HFF-Myc (cell line): ENCODE results near the gene KLHDC4.
"Not testable (repeated sequence)": the region's sequence is repeated elsewhere in the genome, so short reads cannot be mapped to it uniquely, and the experiment has no call there.

Experiments
- DNase-seq: peaks from one replicate; pipeline ENCODE4 v3.0.0-alpha.2; 2011; ENCODE audit warnings: low read depth; ENCODE audit errors: extremely low read depth
- H3K4me3 ChIP-seq: replicated peaks from 2 replicates; pipeline ENCODE4 v1.5.1; 2011; ENCODE audit warnings: low read depth, mild to moderate bottlenecking, control low read depth, low read length
- TF ChIP-seq, protein P1 (sequence below): IDR thresholded peaks from 2 replicates; pipeline ENCODE4 v1.5.1; 2012; ENCODE audit warnings: mild to moderate bottlenecking, low read depth, low read length, control low read depth; ENCODE audit errors: missing control alignments

KLHDC4 gene

DNA sequence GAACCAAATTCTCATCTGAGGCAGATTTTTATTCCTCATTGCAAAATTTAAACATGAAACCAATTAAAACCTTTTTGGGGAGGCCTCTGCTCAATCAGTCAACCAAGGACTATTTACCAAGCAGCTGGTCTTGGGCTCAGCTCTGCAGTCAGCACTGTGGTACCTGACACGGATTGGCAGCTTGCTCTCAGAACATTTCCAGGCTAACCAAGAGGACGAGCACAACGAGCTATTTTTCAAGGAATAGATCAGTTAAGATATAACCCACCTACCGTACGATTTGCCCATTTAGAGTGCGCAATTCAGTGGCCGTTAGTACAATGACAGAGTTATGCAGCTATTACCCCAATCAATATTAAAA lies 26.4 kb upstream of the KLHDC4 start:
- TF ChIP-seq, protein P1, sequence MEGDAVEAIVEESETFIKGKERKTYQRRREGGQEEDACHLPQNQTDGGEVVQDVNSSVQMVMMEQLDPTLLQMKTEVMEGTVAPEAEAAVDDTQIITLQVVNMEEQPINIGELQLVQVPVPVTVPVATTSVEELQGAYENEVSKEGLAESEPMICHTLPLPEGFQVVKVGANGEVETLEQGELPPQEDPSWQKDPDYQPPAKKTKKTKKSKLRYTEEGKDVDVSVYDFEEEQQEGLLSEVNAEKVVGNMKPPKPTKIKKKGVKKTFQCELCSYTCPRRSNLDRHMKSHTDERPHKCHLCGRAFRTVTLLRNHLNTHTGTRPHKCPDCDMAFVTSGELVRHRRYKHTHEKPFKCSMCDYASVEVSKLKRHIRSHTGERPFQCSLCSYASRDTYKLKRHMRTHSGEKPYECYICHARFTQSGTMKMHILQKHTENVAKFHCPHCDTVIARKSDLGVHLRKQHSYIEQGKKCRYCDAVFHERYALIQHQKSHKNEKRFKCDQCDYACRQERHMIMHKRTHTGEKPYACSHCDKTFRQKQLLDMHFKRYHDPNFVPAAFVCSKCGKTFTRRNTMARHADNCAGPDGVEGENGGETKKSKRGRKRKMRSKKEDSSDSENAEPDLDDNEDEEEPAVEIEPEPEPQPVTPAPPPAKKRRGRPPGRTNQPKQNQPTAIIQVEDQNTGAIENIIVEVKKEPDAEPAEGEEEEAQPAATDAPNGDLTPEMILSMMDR, result no peak
- no peak overlapping the region for H3K4me3 ChIP-seq
- DNase-seq, result no peak

DNA sequence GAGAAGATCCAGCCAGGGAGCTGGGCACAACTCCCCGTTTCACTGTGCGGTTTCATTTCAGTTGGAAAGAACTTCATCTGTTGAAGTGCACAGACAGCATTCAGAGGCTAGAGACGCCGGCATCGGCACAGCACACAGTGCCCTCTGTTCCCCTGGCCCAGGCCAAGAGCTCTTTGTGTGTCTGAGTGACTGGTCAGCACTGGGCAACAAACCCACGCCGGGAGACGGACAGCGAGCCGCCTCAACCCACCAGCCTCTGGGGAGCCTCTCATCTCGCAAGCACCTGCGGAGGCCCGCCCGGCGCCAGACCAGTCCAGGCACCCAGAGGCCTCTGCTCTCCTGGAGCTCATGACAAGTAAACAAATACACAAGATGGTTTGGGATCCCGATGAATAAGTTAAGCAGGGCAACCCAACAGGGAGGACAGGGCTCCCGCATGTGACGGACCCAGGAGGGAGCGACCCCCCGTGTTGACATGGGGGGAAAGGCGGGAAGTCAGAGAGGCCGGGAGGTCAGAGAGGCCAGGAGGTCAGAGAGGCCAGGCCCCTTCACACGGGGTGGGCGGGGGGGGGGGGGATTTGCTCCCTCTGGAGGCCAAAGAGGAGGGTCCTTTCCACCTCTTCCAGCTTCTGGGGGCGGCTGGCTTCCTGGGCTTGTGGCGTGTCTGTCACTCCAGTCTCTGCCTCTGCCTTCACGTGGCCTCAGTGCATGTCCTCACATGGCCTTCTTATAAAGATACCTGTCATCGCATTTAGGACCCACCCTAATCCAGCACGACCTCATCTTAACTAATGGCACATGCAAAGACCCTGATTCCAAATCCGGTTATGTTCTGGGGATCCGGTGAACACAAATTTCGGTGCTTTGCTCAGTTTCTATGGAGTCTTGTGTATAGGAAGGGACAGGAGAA lies 25.8 kb upstream of the KLHDC4 start:
- no peak overlapping the region for H3K4me3 ChIP-seq
- TF ChIP-seq, protein P1, result no peak
- no peak for DNase-seq

DNA sequence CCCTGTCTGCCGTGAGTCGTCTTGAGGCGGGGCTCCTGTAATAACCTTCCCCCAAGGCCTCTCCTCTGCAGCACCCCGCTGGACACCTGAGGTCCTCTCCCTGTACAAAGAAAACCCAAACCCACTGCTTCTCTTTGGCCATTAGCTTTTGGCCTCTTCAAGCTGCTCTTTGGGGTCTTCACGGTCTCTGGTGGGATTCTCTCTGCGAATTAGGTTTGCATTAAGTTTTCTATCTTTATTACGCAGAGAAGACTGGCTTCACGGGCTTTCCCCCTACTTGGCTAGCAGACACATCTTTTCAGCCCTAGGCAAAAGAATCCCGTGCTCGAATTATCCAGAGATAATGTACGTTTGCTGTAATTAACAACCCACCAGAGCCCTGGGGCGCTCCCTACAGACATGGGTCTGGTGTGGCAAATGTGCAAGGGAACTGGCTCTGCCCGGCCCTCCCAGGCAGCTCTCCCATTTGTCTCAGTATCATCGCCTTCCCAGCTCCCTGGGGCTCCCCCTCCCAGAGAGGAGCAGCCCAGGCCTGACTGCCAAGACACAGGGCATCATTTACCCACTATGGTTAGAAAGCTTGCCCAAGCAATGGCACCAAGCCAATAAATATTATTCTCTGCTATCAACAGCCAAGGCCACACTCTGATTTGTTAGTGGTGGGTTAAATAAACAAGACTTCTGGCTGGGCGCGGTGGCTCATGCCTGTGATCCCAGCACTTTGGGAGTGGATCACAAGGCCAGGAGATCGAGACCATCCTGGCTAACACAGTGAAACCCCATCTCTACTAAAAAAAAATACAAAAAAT lies 24.7 kb upstream of the KLHDC4 start:
- DNase-seq, result no peak

DNA sequence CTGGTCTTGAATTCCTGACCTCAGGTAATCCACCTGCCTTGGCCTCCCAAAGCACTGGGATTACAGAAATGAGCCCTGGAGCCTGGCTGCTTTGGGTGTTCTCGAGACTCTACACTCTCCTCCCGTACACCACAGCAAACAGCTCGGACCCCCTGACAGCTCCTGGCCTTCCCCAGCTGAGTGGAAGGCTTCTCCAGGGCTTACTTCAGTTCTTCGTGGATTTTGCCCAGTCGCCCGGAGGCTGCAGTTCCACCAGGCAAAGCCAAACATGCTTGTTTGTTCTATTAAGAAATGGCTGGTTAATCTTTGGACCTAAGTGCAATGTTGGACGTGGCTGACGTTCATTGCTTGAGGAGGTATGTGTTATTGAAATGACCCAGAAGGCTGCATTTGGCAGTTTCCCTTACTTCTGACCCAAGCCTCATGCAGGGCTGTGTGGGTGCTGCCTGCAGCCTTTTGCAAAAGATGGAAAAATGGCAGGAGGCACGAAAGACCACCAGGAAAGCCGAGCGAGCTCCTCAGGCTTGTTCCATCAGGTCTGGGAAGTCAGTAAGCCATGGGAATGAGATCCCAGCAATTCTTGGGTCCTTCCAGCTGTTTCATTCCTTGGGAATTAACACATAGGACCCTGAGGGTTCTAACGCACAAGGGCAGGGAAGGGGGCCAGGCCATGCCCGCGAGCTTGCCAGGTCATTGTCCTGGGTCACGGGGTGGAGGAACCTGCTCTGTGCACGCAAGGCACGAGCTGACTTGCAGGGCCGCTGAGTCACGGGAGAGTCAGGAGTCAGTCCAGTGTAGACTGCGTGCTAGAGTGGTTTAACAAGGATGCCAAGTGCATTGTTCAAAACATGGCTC lies 23.9 kb upstream of the KLHDC4 start:
- TF ChIP-seq, protein P1, result no peak
- no peak overlapping the region for H3K4me3 ChIP-seq
- DNase-seq, result no peak

More for the DNA sequence above, 24.7 kb upstream of the KLHDC4 start:
- TF ChIP-seq, protein P1, result no peak
- H3K4me3 ChIP-seq, result no peak overlapping the region

DNA sequence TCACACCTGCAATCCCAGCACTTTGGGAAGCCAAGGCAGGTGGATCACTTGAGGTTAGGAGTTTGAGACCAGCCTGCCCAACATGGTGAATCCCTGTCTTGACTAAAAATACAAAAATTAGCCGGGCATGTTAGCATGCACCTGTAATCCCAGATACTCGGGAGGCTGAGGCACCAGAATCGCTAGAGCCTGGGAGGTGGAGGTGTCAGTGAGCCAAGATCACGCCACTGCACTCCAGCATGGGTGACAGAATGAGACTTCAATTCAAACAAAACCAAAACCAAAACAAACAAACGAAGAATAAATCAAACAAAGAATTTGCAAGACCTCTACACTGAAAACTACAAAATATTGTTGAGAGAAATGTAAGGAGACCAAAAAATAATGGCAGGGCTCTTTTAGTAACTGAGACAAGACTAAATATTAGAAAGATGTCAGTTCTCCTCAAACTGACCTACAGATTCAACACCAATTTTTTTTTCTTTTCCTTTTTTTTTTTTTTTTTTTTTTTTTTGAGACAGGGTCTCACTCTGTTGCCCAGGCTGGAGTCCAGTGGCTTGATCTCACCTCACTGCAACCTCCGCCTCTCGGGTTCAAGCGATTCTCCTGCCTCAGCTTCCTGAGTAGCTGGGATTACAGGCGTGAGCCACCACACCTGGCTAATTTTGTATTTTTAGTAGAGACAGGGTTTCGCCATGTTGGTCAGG lies 23.1 kb upstream of the KLHDC4 start:
- H3K4me3 ChIP-seq, DNase-seq: not testable (repeated sequence)

DNA sequence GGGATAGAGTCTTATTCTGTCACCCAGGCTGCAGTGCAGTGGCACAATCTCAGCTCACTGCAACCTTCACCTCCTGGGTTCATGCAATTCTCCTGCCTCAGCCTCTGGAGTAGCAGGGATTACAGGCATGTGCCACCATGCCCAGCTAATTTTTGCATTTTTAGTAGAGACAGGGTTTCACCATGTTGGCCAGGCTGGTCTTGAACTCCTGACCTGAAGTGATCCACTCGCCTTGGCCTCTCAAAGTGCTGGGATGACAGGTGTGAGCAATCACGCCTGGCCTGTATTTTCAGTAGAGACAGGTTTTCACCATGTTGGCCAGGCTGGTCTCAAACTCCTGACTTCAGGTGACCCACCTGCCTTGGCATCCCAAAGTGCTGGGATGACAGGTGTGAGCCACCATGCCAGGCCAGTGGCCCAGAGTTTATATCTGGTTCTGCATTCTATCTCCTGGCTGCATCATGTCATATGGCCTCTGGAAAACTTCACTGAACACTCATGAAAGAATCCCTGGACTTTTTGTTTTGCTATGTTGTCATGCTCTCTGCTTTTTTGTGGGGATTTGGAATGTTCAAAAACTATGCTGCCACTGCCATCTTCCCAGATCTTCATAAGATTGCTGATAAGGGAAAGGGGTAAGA lies 21.8 kb upstream of the KLHDC4 start:
- not testable (repeated sequence) for DNase-seq, H3K4me3 ChIP-seq

DNA sequence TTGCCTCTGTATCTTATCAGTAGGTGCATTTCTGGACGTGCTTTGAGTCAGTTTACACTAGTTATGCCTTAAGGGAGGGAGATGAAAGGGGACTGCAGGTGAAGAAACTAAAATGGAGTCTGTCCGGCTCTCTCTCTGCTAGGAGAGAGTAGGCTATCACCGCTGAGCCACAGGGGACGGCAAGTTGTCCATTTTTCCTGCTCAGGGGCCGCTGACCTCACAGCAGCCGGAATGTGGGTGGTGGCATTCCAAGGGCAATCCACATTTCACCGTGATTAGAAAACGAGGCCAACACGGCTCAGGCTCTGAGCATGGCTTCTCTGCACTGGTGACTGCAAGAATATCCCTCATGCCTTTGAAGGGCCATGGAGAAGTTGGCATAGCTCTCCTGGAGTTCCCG lies 19.0 kb upstream of the KLHDC4 start:
- TF ChIP-seq, protein P1, result no peak
- DNase-seq, result no peak
- H3K4me3 ChIP-seq, result no peak overlapping the region
